ENCODE results near the gene DNAH10.

DNAH10 gene

DNA sequence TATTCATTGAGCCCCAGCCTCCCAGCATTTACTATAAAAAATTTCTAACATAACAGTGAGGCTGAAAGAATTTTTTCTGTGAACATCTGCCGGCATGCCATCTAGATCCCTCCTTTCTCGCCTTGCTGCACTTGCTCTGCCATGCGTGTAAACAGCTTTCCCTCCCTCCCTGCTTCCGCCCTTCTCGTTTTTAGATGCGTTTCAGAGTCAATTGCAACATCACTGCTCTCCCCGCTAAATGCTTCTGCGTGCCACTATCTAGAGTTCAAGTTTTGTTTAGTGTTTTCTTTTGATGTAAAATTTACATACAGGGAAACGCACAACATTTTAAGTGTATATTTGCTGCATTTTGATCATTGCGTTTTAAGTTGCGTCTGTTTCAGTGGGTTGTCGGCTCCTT, 126.9 kb downstream of the DNAH10 start:
- DNase-seq = no peak

DNA sequence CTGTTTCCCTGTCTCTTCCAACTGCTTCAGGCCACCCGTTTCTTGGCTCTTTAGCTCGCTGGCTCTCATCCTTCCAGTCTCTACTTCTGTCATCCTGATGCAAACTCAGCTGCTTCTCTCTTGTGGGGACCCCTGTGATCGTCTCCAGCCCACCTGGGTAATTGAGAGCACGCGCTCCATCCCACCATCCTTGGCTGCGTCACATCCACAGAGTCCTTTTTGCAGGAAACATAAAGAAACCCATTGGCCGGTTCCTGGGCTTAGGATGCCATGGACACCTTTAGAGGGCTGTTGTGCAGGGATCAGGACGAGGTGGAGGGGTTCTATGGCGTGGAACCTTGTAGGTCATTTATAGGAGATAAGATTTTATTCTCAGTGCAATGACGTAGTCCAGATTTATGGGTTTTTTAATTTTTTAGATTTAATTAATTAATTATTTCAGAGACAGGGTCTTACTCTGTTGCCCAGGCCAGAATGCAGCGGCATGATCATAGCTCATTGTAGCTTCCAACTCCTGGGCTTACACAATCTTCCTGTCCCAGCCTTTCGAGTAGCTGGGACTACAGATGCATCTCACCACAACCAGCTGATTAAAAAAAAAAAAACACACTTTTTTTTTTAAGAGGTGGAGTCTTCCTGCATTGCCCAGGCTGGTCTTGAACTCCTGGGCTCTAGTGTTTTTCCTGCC, 127.9 kb downstream of the DNAH10 start:
- DNase-seq = no peak

DNA sequence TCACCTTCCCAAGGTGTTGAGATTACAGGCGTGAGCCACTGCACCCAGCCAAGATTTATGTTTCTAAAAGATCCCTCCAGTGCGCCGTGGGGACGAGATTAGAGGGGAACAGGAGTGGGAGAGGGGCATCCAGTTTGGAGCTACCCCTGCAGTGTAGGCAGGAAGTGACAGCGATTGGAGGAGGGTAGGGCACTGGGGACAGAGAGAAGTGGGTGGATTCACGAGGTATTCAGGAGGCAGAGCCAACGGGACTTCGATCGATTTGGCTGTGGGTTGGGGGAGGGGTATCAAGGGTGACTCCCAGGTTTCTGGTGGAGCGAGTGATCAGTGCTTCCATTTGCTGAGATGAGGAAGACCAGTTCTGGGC, 128.4 kb downstream of the DNAH10 start:
- DNase-seq = no peak

DNA sequence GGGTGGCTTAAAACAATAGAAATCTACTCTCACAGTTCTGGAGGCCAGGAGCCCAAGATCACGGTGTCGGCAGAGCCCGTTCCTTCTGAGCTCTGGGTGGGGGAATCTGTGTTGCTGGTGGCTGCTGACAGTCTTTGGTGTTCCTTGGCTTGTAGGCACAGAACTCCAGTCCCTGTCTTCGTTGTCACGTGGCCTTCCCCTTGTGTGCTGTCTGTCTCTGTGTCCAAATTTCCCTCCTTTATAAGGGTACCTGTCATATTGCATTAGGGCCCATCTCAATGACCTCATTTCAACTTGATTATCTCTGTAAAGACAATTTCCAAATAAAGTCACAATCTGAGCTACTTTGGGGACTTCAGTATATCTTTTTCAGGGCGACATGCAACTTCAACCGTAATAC, 128.9 kb downstream of the DNAH10 start:
- no peak for DNase-seq

DNA sequence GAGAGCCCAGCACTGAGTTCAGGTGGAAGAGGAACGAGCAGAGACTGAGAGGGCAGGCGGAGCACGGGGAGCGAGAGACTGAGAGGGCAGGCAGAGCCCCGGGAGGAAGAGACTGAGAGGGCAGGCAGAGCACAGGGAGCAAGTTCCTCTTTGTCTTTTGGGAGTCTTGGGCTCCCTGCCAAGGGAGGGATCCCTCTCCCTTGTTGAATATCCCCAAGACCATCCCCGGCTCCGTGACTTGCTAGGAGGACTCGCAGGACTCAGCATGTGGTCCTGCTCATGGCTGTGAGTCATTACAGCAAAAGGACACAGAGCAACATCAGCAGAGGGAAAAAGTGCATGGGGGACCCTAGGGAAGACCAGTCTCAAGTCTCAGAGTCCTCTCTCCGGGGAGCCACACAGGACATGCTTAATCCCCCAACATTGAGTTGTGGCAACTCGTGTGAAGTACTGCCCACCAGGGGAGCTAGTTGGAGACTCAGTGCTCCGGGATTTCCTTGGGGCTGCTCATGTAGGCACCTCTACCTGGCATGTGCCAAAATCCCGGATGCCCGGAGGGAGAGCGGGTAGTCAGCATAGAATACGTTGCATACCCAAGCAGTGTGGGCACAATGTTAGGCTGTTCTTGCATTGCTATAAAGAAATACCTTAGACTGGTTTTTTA, 129.5 kb downstream of the DNAH10 start:
- no peak for DNase-seq

- no peak for DNase-seq
These were observed 130.1 kb downstream of the DNAH10 start for GRCh38 chr12:123892180-123892559.

DNA sequence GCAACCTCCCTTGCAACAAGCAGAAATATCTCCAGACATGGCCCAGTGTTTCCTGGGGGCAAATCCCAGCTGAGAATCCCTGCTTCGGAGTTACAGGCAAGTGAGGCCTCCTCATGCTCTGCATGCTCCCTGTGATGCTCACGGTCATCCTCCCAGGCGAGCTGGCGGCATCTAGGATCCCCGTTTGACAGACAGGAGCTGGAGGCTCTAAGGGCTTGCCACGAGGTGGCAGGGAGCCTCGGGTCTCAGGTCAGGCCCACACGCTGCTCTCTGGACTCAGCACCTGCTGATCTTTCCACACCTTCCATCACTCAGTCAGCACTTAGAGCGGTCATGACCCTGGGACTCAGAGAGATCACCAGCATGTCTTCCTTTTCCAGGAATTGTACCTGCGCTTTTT, 130.8 kb downstream of the DNAH10 start:
- DNase-seq = no peak

DNA sequence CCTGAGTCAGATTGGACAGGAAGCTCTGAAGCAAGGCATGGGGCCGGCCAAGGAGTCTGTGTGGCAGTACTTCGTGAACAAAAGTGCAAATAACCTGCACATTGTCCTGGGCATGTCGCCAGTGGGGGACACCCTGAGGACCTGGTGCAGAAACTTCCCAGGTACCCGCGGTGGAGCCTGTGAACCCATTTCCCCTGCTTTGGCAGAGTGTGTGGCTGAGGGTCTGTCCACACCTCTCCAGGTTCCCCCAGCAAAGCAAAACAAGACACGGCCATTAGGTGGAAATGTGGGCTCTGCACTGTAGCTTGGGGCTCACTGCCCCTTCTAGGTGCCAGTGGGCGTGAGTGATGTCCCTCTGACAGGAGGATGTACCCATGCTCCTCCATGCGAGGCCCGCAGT, 131.2 kb downstream of the DNAH10 start:
- DNase-seq = no peak

GRCh38 chr12:123894823-123895345, 132.8 kb downstream of the DNAH10 start:
- DNase-seq = no peak

DNA sequence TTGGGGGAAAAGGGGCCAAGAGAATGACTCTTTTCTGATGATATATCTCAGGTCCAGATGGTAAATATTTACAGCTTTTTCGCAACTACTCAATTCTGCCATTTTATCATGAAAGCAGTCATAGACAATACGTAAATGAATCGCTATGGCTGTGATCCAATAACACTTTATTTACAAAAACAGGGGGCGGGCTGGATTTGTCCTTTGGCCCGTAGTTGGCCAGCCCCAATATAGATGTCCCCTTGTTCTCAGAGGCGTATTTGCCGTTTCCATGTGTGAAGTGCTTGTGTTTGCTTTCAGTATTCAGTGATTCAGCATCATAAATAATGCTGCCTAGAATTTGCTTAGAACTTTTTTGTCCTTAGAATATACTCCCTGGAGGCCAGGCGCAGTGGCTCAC, 133.3 kb downstream of the DNAH10 start:
- no peak for DNase-seq

GRCh38 chr12:123896767-123897166, 134.7 kb downstream of the DNAH10 start:
- DNase-seq = no peak

DNA sequence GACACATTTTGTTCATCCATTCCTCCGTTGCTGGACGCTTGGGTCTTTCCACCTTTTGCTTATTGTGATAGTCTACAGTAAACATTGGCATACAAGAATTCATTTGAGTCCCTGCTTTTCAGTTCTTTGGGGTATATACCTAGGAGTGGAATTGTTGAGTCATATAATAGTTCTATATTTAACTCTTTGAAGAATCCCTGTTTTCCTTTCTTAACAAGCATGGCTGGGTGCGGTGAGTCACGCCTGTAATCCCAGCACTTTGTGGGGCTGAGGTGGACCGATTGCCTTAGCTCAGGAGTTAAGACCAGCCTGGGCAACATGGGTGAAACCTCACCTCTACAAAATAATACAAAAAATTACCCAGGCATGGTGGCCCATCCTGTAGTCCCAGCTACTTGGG, 135.1 kb downstream of the DNAH10 start:
- no peak for DNase-seq

GRCh38 chr12:123898673-123899072, 136.6 kb downstream of the DNAH10 start:
- DNase-seq = no peak

DNA sequence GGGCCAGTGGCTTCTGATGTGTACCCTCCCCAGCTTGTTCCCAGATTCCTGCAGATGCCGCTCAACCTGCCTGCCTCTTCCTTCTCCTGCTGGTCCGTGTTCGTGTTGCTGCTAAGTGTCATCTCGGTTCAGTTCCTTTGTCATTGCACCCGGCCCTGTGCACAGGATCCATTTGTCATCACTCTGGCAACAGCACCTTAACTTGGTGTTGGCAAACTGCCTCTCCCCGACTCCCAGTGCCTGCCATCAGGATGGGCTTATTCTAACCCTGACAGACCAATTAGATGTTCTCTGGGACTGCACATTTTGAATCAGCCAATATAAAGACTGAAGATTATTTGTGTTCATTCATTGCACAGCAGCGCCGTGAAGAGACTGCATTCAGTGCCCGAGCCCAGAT, 137.3 kb downstream of the DNAH10 start:
- DNase-seq = no peak

- DNase-seq = no peak
These were observed 138.8 kb downstream of the DNAH10 start for GRCh38 chr12:123900871-123901376.

DNA sequence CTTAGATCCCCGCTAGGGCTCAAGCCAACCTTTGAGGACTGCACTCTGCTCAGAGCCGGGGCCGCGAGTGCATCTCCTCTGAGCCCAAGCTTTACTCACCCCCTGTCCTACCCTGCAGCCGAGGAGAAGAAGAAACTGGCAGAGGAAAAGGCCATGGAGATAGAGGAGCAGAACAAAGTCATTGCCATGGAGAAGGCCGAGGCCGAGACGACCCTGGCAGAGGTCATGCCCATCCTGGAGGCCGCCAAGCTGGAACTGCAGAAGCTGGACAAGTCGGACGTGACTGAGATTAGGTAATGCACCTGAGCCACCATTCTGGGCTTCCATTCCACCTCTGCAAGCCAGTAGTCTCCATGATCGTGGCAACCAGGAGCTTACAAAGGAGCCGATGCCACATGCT, 140.7 kb downstream of the DNAH10 start:
- no peak for DNase-seq

DNA sequence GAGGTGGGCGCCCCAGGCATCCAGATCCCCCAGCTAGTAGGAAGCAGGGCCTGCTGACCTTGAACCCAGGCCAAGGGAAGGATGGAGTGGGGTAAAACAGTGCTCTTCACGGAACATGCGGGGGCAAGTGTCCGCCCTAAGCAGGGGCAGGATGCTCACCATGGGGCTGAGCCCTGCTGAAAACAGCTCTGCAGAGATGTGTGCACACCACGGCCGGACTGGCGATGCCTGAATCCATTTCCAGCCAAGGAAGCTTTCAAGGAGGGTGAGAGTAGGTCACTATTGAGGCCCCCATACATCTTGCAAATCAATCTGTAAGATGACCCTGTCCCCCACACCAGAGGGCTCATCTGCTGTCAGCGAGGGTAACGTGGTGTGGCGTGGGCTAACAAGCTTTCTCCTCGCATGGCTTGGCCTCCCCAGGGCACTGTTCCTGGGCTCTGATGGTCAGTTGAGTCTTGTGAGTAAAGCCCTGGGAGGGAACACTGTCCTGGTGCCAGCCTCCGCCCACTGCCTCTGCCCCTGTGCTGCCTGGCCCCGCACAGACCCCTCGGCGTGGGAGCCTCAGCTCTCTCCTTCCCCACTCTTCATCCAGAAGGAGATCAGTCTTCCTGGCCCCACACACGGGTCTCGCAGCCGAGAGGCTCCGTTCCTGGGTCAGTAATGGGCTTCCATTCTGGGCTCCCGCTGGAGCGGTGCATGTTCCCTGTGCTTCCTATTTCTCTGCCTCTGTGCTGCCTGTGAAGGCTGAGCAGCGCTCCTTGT, 141.4 kb downstream of the DNAH10 start:
- no peak for DNase-seq

DNA sequence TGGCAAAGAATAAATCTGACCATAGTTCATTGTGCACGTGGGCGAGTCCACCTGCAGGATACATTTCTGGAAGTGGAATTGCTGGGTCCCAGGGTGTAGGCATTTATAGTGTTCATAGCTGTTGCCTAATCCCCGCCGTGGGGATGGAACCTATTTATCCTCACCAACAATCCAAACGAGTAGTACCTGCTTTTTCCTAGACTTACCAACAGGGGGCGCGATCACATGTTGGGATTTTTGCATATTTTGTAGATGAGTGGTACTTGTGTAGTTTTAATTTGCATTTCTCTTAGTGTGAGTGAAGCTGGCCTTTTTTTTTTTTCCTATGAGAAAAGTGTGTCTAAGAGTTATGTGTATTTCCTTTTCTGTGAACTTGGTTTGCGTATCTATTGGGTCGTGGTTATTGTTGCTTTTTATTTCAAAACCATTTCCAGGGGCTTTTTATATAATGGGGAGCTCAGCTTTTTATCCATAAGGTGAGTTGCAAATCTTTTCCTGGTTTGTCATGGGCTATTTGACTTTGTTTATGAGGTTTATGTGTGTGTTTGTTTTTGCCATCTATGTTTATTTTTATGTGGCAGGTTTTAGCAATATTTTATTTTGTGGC, 143.3 kb downstream of the DNAH10 start:
- peak; percentile 67 to 74 for DNase-seq

DNA sequence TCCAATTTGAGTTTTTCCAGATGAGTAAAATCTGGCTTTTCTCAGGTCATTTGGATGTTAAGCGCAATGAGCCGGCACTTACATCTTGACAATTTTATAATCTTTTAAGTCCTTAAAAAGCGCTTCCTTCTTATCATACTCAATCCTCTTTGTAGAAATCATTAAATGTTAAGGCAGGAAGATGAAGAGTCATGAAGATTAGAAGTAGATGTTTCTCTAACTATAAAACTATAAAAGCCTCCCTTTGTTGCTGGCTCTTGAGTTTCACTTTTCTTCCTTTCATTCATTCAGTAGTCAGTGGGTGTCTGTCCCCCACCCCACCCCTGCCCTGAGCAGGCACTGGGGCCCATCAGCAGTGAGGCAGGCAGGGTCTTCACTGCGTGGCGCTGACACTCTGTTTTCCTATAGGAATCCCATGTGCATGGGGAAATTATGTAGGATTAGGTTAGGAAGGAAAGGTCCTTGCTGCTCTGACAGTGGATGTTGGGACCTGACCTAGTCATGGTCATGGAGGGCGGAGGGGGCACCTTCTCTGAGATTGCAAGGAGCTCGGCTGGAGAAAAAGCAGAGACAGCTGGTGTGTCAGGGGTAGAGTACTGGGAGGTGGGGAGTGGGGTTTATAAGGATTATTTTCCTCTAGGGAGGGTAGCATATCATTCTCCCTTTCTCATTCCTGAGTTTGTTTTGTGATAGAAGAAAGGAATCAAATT, 144.8 kb downstream of the DNAH10 start:
- no peak for DNase-seq

GRCh38 chr12:123907726-123908476, 145.8 kb downstream of the DNAH10 start:
- no peak for DNase-seq

DNA sequence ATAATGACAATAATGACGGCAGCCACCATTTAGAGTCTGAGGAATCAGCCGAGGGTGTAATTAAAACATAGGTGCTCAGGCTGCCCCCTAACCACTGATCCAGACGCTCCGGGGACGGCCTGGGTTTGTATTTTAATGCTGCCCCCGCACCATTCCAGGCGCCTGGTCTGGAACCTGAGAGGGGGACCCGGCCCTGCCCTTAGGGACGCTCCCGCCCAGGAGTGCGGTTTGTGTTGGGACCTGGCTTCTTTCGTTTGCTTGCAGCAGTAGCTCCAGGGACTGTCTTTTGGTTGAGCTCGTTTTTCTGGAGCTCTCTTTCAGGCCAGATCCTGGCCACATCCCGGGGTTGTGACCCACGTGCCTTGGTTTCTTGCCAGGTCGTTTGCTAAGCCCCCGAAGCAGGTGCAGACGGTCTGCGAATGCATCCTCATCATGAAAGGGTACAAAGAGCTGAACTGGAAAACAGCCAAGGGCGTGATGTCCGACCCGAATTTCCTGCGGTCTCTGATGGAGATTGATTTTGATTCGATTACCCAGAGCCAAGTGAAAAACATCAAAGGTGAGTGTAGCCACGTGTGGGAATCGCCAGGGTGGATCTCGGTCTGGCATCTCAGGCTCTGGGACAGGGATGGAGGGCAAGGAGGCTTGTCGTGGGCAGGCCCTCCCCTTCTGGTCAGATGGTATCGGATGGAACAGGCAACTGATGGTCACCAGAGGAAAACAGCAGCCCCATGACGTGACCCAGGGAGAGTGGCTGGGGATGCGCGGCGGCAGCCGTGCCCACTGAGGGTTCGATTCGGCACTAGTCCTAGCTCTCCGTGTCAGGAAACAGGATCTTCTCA, 147.0 kb downstream of the DNAH10 start:
- no peak for DNase-seq
